Measurements from ENCODE around the gene POGLUT3. TPM values are rescaled to one million over a fixed set of nuclear protein-coding genes. Genes with fewer than 3 reads are reported as not detected.

The POGLUT3 gene
- total and polyA plus RNA-seq, 2 of the 8 experiments (the other 6 are each of a cell fraction or from before 2014, with no cell fraction given): 4.7 to 17.4 TPM

GRCh38 chr11:108498816-108499408 lies 728 bp upstream of the POGLUT3 start:
- no peak overlapping the region for H4K5ac ChIP-seq (ENCODE audit: insufficient read length, low read depth, low read length)
- CTCF ChIA-PET (ENCODE audit: partially characterized antibody): interaction anchor here (1.0 kb wide), 1 partner anchor 151 kb away, joined by 3 read pairs; no protein-coding TSS in a partner anchor
- H4K91ac ChIP-seq (replicated peaks; ENCODE audit: insufficient read length, low read length): no peak overlapping the region
- no peaks in the 10 kb centered on the region for H3K36me3 ChIP-seq (ENCODE audit: control insufficient read depth in 2 of 4, insufficient read depth in 4 of 4, low read length in 3 of 4)
- no peak overlapping the region; the same call in none of the 2 replicates for H3K18ac ChIP-seq (ENCODE audit: extremely low read depth, low read length)
- no peaks in the 10 kb centered on the region for H3K79me1 ChIP-seq (ENCODE audit: low read depth, low read length)
- no peak overlapping the region for H3K27ac ChIP-seq (ENCODE audit: low read depth, low read length)
- H2BK120ac ChIP-seq (replicated peaks; ENCODE audit: low read depth, low read length): no peak overlapping the region
- H3K23ac ChIP-seq (ENCODE audit: insufficient read length): no peak overlapping the region
- H2BK20ac ChIP-seq (ENCODE audit: low read length): no peak overlapping the region
- peaks cover 6% of the 10 kb centered on the region; the same call in 1 of the 2 replicates for H3K23me2 ChIP-seq (ENCODE audit: low read depth, low read length)
- H3K9ac ChIP-seq (replicated peaks in 1 of 4; ENCODE audit: extremely low read depth in 1 of 4, low read depth in 3 of 4, low read length in 3 of 4): peak overlapping the region in 1 of 4 experiments; percentile 76; a peak in 2 of 7 replicates
- peaks cover 0 to 6% (median 2%) of the 10 kb centered on the region in 4 experiments; a peak in 3 of 7 replicates for H3K27me3 ChIP-seq (replicated peaks in 1 of 4; ENCODE audit: control insufficient read depth in 3 of 4, extremely low read depth in 1 of 4, insufficient read depth in 3 of 4, low read length in 3 of 4)
- no peaks in the 10 kb centered on the region for H3K9me3 ChIP-seq (ENCODE audit: insufficient read depth in 2 of 2, low read depth in 1 of 2, low read length in 1 of 2)
- H2BK15ac ChIP-seq (ENCODE audit: low read length): no peak overlapping the region
- no peak overlapping the region for H2AK5ac ChIP-seq (ENCODE audit: low read depth, low read length)
- peak overlapping the region in 3 of 4 experiments; percentile 44 to 83 (median 44); a peak in 5 of 8 replicates for H3K4me3 ChIP-seq (ENCODE audit: extremely low read depth in 1 of 4, insufficient read depth in 2 of 4, low read depth in 3 of 4, low read length in 4 of 4)
- H4K8ac ChIP-seq (ENCODE audit: extremely low read depth, insufficient read depth, low read length): peak overlapping the region; percentile 82; the same call in 1 of the 2 replicates
- H3K14ac ChIP-seq (ENCODE audit: insufficient read length): no peak overlapping the region
- H3K4ac ChIP-seq (replicated peaks; ENCODE audit: insufficient read length, low read depth, low read length): no peak overlapping the region
- FAIRE-seq (no peak), DNase-seq (ENCODE audit: low read depth in 1 of 2, low spot score in 2 of 2) (peak in 1 of 2 experiments; percentile 46)
- H4K20me1 ChIP-seq (replicated peaks in 1 of 2; ENCODE audit: control insufficient read depth in 1 of 2, insufficient read depth in 2 of 2, low read length in 2 of 2): no peaks in the 10 kb centered on the region
- no peaks in the 10 kb centered on the region for H3K79me2 ChIP-seq (ENCODE audit: control insufficient read depth in 1 of 2, insufficient read depth in 2 of 2, low read length in 2 of 2)
- peak overlapping the region; percentile 72 to 81 for H3K4me2 ChIP-seq (ENCODE audit: insufficient read depth in 1 of 2, low read depth in 2 of 2, low read length in 2 of 2)
- peaks cover 0 to 7% (median 2%) of the 10 kb centered on the region in 4 experiments; a peak in 6 of 7 replicates for H3K4me1 ChIP-seq (replicated peaks in 1 of 4; ENCODE audit: control insufficient read depth in 3 of 4, insufficient read depth in 4 of 4, low read length in 3 of 4)
- WGBS, 2 experiments (ENCODE audit: extremely low coverage in 1 of 2, insufficient coverage in 1 of 2, insufficient read length in 1 of 2, insufficient replicate concordance in 2 of 2, low coverage in 1 of 2, low lambda C conversion rate in 2 of 2, missing lambda C conversion rate in 1 of 2): 86% methylated on average over 20 of the region's 29 CpGs; no CpG with 5 or more reads in 1 of the 2 experiments
- peak overlapping the region; percentile 28; the same call in 1 of the 2 replicates for H2AFZ ChIP-seq (ENCODE audit: low read length)
- POLR2A ChIA-PET (ENCODE audit: partially characterized antibody): interaction anchor here (0.8 to 1.6 kb wide), 8 partner anchors 8 to 361 kb away, joined by 3 to 4 read pairs (median 3); partner anchors contain the start of gene C11orf65
- H2BK12ac ChIP-seq (ENCODE audit: low read depth, low read length): 0 out of 2 replicates have a peak overlapping the region, but pooled peaks have one; percentile 39
- no peak overlapping the region for H3K56ac ChIP-seq (replicated peaks; ENCODE audit: insufficient read length, low read depth, low read length)
- H2BK5ac ChIP-seq (ENCODE audit: low read depth, low read length): no peak overlapping the region
- TF ChIP-seq RFX5 (IDR thresholded peaks at IDR 0.05; ENCODE audit: borderline replicate concordance, low read depth, low read length): no peak
- TF ChIP-seq POLR2A (IDR thresholded peaks at IDR 0.05; ENCODE audit: control extremely low read depth in 1 of 2, low read depth in 2 of 2, low read length in 2 of 2): no peak
- no peak for TF ChIP-seq SRF (IDR thresholded peaks at IDR 0.05; ENCODE audit: low read depth, low read length)
- TF ChIP-seq SUZ12 (IDR thresholded peaks at IDR 0.05; ENCODE audit: low read length): no peak
- TF ChIP-seq E2F6 (IDR thresholded peaks at IDR 0.05): no peak
- no peak for TF ChIP-seq RNF2 (IDR thresholded peaks at IDR 0.05; ENCODE audit: borderline replicate concordance, low read depth, low read length, missing control alignments, poor library complexity, severe bottlenecking)
- no peak for TF ChIP-seq CTCF (IDR thresholded peaks at IDR 0.05; ENCODE audit: control extremely low read depth in 1 of 3, insufficient read depth in 1 of 3, low read depth in 1 of 3, low read length in 3 of 3)
- TF ChIP-seq EGR1 (IDR thresholded peaks at IDR 0.05; ENCODE audit: borderline replicate concordance, low read depth, low read length): no peak
